GM06990 (cell line): ENCODE measurements around the gene ADAMTS13.

Source experiments
- DNase-seq: peaks from one replicate; pipeline ENCODE4 v3.0.0-alpha.2; 2011; ENCODE audit not compliant: insufficient read length; ENCODE audit errors: extremely low read depth
- H3K27me3 ChIP-seq: replicated peaks from 2 replicates; pipeline ENCODE4 v1.6.0; 2011; ENCODE audit warnings: low read length; ENCODE audit not compliant: control insufficient read depth, insufficient read depth
- H3K36me3 ChIP-seq: 2 replicates; pipeline ENCODE4 v1.5.1; 2011; ENCODE audit warnings: low read length; ENCODE audit not compliant: control insufficient read depth, insufficient read depth
- H3K4me3 ChIP-seq: replicated peaks from 2 replicates; pipeline ENCODE4 v1.5.1; 2011; ENCODE audit warnings: low read depth, mild to moderate bottlenecking, control low read depth, low read length
- CTCF ChIP-seq: IDR thresholded peaks from 2 replicates; pipeline ENCODE4 v1.5.1; 2011; ENCODE audit warnings: low read length, control low read depth, mild to moderate bottlenecking, inconsistent platforms; ENCODE audit not compliant: insufficient read depth, poor library complexity, severe bottlenecking

ADAMTS13 gene

GRCh38 chr9:133396952-133397351, 25.2 kb upstream of the ADAMTS13 start:
- no peak for DNase-seq
- H3K27me3 ChIP-seq = no peaks in the 10 kb centered on the region
- no peaks in the 10 kb centered on the region for H3K36me3 ChIP-seq
- peak; percentile 48 for TF ChIP-seq CTCF
- no peak overlapping the region for H3K4me3 ChIP-seq

- H3K27me3 ChIP-seq = no peaks in the 10 kb centered on the region
- DNase-seq = no peak
- peaks cover 2% of the 10 kb centered on the region for H3K36me3 ChIP-seq
- TF ChIP-seq CTCF = no peak
- H3K4me3 ChIP-seq = no peak overlapping the region
Measured at GRCh38 chr9:133397370-133397769, 24.8 kb upstream of the ADAMTS13 start.

GRCh38 chr9:133397895-133398294, 24.3 kb upstream of the ADAMTS13 start:
- H3K4me3 ChIP-seq = no peak overlapping the region
- H3K27me3 ChIP-seq = no peaks in the 10 kb centered on the region
- no peak for DNase-seq
- TF ChIP-seq CTCF = no peak
- H3K36me3 ChIP-seq = peaks cover 4% of the 10 kb centered on the region

- TF ChIP-seq CTCF = no peak
- no peak for DNase-seq
Measured at GRCh38 chr9:133400292-133400691, 21.9 kb upstream of the ADAMTS13 start.

GRCh38 chr9:133401588-133401987, 20.6 kb upstream of the ADAMTS13 start:
- H3K36me3 ChIP-seq = peaks cover 21% of the 10 kb centered on the region
- no peak for DNase-seq

More at GRCh38 chr9:133400292-133400691, 21.9 kb upstream of the ADAMTS13 start:
- H3K36me3 ChIP-seq = peaks cover 11% of the 10 kb centered on the region
- no peak overlapping the region for H3K4me3 ChIP-seq
- no peaks in the 10 kb centered on the region for H3K27me3 ChIP-seq

More at GRCh38 chr9:133401588-133401987, 20.6 kb upstream of the ADAMTS13 start:
- Histone ChIP-seq H3K4me3 (no peak overlapping the region), H3K27me3 (no peaks in the 10 kb centered on the region)
- TF ChIP-seq CTCF = no peak
